GM12878 (cell line): Measurements from ENCODE around the gene HPSE2. TPM values are rescaled to one million over a fixed set of nuclear protein-coding genes. Genes with fewer than 3 reads are reported as not detected.

Source experiments
- ATAC-seq: fragments of 200-7000 bp; cut with Tn5 transposase; 3 replicates; pipeline ENCODE4 v1.9.1; 2020; ENCODE audit warnings: mild to moderate bottlenecking, moderate library complexity
- BruUV-seq: library from RNA; stranded (reverse); fragments of 400-500 nt; replicated peaks from 2 replicates; lab custom pipeline; 2021; lab: Mats Ljungman, UMichigan
- CTCF ChIA-PET: fragments of 300-600 bp; sonication (Branson Sonifier 250); formaldehyde crosslinking; extraction: SDS; loops from one replicate; lab custom pipeline; 2021; ENCODE audit warnings: inconsistent platforms; lab: Yijun Ruan, JAX
- POLR2A ChIA-PET: fragments of 350-600 bp; formaldehyde crosslinking; extraction: SDS; loops from one replicate; lab custom pipeline; 2021; ENCODE audit warnings: inconsistent platforms; lab: Charles Lee
- RAD21 ChIA-PET: fragments of 300-600 bp; sonication (Branson Sonifier 250); formaldehyde crosslinking; loops from one replicate; lab custom pipeline; 2023; ENCODE audit warnings: antibody characterized with exemption; ENCODE audit not compliant: unreplicated experiment; lab: Charles Lee
- SMC1A ChIA-PET: fragments of 300-600 bp; sonication (Branson Sonifier 250); formaldehyde crosslinking; loops from one replicate; lab custom pipeline; 2023; ENCODE audit not compliant: unreplicated experiment, uncharacterized antibody; lab: Charles Lee
- DNase-seq: peaks from one replicate; pipeline ENCODE4 v3.0.0-alpha.2; 2011; ENCODE audit warnings: low read depth, low spot score
- FAIRE-seq: peaks from 3 replicates; lab custom pipeline; 2011; peaks lifted over from hg19 to GRCh38; lab: Jason Lieb, UNC
- H2AFZ ChIP-seq: 2 replicates; pipeline ENCODE4 v1.6.0; 2011; ENCODE audit warnings: low read depth, low read length, control low read depth; ENCODE audit not compliant: control insufficient read depth
- H3K27ac ChIP-seq: 2 replicates; pipeline ENCODE4 v1.5.1; 2011; ENCODE audit warnings: control low read depth; ENCODE audit not compliant: control insufficient read depth, insufficient read depth
- H3K27me3 ChIP-seq, 2 experiments: replicated peaks in 1 of 2; 2 replicates each; pipeline versions ENCODE4 v1.6.0 to v1.6.1; 2011; ENCODE audit warnings: low read length in 1 of 2; ENCODE audit not compliant: control insufficient read depth in 2 of 2, insufficient read depth in 2 of 2
- H3K36me3 ChIP-seq, 2 experiments: 2 replicates each; pipeline ENCODE4 v1.5.1; 2011; ENCODE audit warnings: low read length in 1 of 2; ENCODE audit not compliant: control insufficient read depth in 2 of 2, insufficient read depth in 2 of 2
- H3K4me1 ChIP-seq: 2 replicates; pipeline ENCODE4 v1.6.1; 2011; ENCODE audit warnings: mild to moderate bottlenecking, low read length, moderate library complexity, mixed read lengths; ENCODE audit not compliant: control insufficient read depth, insufficient read depth
- H3K4me2 ChIP-seq: 2 replicates; pipeline ENCODE4 v1.6.0; 2011; ENCODE audit warnings: control low read depth; ENCODE audit not compliant: control insufficient read depth, insufficient read depth
- H3K4me3 ChIP-seq: fragments of 200-600 bp; sonication (generic); 2 replicates; pipeline ENCODE4 v1.5.1; 2016
- H3K79me2 ChIP-seq: 2 replicates; pipeline ENCODE4 v1.6.0; 2011; ENCODE audit warnings: low read length; ENCODE audit not compliant: control insufficient read depth, insufficient read depth
- H3K9ac ChIP-seq: 2 replicates; pipeline ENCODE4 v1.8.0; 2011; ENCODE audit warnings: low read length, control low read depth, mixed read lengths; ENCODE audit not compliant: control insufficient read depth, insufficient read depth
- H3K9me3 ChIP-seq: replicated peaks from 3 replicates; pipeline ENCODE4 v1.5.1; 2011; ENCODE audit warnings: mild to moderate bottlenecking, low read length; ENCODE audit not compliant: control insufficient read depth, insufficient read depth
- H4K20me1 ChIP-seq: 2 replicates; pipeline ENCODE4 v1.6.0; 2011; ENCODE audit not compliant: control insufficient read depth, insufficient read depth
- CBFB ChIP-seq: IDR thresholded peaks from 2 replicates; pipeline ENCODE4 v1.6.1; 2016; ENCODE audit warnings: antibody characterized with exemption, low read depth
- IKZF2 ChIP-seq, 2 experiments: fragments of 450-650 bp; IDR thresholded peaks; 2 replicates each; pipeline ENCODE4 v1.6.1; 2017; ENCODE audit warnings: mild to moderate bottlenecking in 2 of 2, moderate library complexity in 2 of 2
- POLR2A ChIP-seq: IDR thresholded peaks from 2 replicates; pipeline ENCODE4 v1.6.1; 2011; ENCODE audit warnings: low read depth, mild to moderate bottlenecking, low read length
- SMAD1 ChIP-seq: fragments of 450-650 bp; IDR thresholded peaks from 2 replicates; pipeline ENCODE4 v1.6.1; 2018; ENCODE audit warnings: mild to moderate bottlenecking, low read depth; ENCODE audit not compliant: partially characterized antibody
- SMAD5 ChIP-seq: IDR thresholded peaks from 2 replicates; pipeline ENCODE4 v1.6.1; 2016; ENCODE audit warnings: antibody characterized with exemption, low read depth
- ZNF687 ChIP-seq: fragments of 450-650 bp; IDR thresholded peaks from 2 replicates; pipeline ENCODE4 v1.6.1; 2017; ENCODE audit warnings: mild to moderate bottlenecking, moderate library complexity
- WGBS: methylation state at CpG from one replicate; pipeline ENCODE4 v1.1.6; 2016; ENCODE audit warnings: low lambda C conversion rate; ENCODE audit not compliant: insufficient replicate concordance, insufficient coverage; ENCODE audit errors: missing lambda C conversion rate; 5-methylcytosine and 5-hydroxymethylcytosine counted together
- in situ Hi-C: fragments of 300-500 bp; cut with MboI; formaldehyde crosslinking; loops from 9 replicates; pipeline ENCODE4 v1.14.3; 2018; ENCODE audit warnings: mixed read lengths
- intact Hi-C: fragments of 100-400 bp; cut with micrococcal nuclease; formaldehyde crosslinking; loops from one replicate; pipeline ENCODE4 v1.14.2; 2022; ENCODE audit not compliant: unreplicated experiment
- polyA plus RNA-seq, 11 experiments: library from polyadenylated mRNA; depleted of rRNA in 4 of 11; unstranded in 6 of 11; stranded (reverse) in 5 of 11; fragments of >200 nt; fragmentation: Nextera tagmentation in 4 of 11; fragmentation: Illumina TruSeq in 1 of 11; extraction: Ambion mirVana in 4 of 11; extraction: Trizol in 1 of 11; gene quantifications; 1 replicate in 1 of 11; 2 replicates in 10 of 11; pipeline versions ENCODE4 v1.2.1 to v1.2.3, GENCODE V29; 2011 to 2016; ENCODE audit warnings: inconsistent platforms in 2 of 11, missing spikeins in 2 of 11, low read depth in 1 of 11
- total RNA-seq, 4 experiments: library from RNA; depleted of rRNA in 3 of 4; stranded (reverse); fragments of >200 nt in 3 of 4; fragmentation: Illumina TruSeq in 1 of 4; extraction: Trizol in 1 of 4; gene quantifications; 2 replicates each; pipeline versions ENCODE4 v1.2.1 to v1.2.3, GENCODE V29; 2013 to 2021
- TF ChIP-seq, protein P1 (sequence below): fragments of 450-650 bp; IDR thresholded peaks from 2 replicates; pipeline ENCODE4 v1.6.1; 2017; ENCODE audit warnings: borderline replicate concordance
- TF ChIP-seq, protein P2 (sequence below): fragments of 450-650 bp; IDR thresholded peaks from 2 replicates; pipeline ENCODE4 v1.6.1; 2017; ENCODE audit warnings: antibody characterized with exemption, mild to moderate bottlenecking, moderate library complexity

The HPSE2 gene
- total and polyA plus RNA-seq, 10 of the 15 experiments (the other 5 are each of a cell fraction or from before 2014, with no cell fraction given), result 0.06 TPM; not detected in 9

GRCh38 chr10:98414932-98415730 lies 820.5 kb downstream of the HPSE2 start, which contains the start of gene PYROXD2:
Gene PYROXD2 (minus strand): TSS chr10:98415182. CDS start chr10:98415135, 47 bp downstream.
- ChIA-PET SMC1A (interaction anchor here (0.8 to 2.0 kb wide), 3 partner anchors 9 to 75 kb away, joined by 3 to 7 read pairs (median 4); no protein-coding TSS in a partner anchor), POLR2A (interaction anchor here (0.8 to 1.6 kb wide), 2 partner anchors 9 to 19 kb away, joined by 3 read pairs; no protein-coding TSS in a partner anchor), RAD21 (interaction anchor here (1.5 kb wide), 1 partner anchor 11 kb away, joined by 7 read pairs; no protein-coding TSS in a partner anchor), CTCF (interaction anchor here (1.0 kb wide), 1 partner anchor 11 kb away, joined by 3 read pairs; no protein-coding TSS in a partner anchor)
- Histone ChIP-seq H3K4me1 (peaks cover 18% of the 10 kb centered on the region), H3K9me3 (no peaks in the 10 kb centered on the region), H3K79me2 (no peaks in the 10 kb centered on the region), H3K27me3 (no peaks in the 10 kb centered on the region), H4K20me1 (no peaks in the 10 kb centered on the region), H3K36me3 (peaks cover 5 to 8% of the 10 kb centered on the region in 2 experiments; a peak in 2 of 4 replicates), H3K4me2 (peak within 1 kb of the TSS; percentile 53; the same call in 1 of the 2 replicates), H3K4me3 (peak within 1 kb of the TSS; percentile 22; the same call in 1 of the 2 replicates), H2AFZ (peak within 1 kb of the TSS; percentile 21; the same call in 1 of the 2 replicates), H3K9ac (no peak within 1 kb of the TSS), H3K27ac (peak within 1 kb of the TSS; percentile 27; the same call in 1 of the 2 replicates)
- BruUV-seq, result no TSS peak
- FAIRE-seq, result no peak
- in situ Hi-C loops, result no loop called here
- no peak for DNase-seq
- intact Hi-C loops, result no loop called here
- WGBS, result 83% methylated on average over 25 of the region's 25 CpGs
- ATAC-seq, result peak; percentile 91
- TF ChIP-seq, protein P1, sequence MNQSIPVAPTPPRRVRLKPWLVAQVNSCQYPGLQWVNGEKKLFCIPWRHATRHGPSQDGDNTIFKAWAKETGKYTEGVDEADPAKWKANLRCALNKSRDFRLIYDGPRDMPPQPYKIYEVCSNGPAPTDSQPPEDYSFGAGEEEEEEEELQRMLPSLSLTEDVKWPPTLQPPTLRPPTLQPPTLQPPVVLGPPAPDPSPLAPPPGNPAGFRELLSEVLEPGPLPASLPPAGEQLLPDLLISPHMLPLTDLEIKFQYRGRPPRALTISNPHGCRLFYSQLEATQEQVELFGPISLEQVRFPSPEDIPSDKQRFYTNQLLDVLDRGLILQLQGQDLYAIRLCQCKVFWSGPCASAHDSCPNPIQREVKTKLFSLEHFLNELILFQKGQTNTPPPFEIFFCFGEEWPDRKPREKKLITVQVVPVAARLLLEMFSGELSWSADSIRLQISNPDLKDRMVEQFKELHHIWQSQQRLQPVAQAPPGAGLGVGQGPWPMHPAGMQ, result no peak
- TF ChIP-seq POLR2A, result peak; percentile 76
- 0 out of 2 replicates have a peak, but pooled peaks have one; percentile 18 for TF ChIP-seq ZNF687
- TF ChIP-seq, protein P2, sequence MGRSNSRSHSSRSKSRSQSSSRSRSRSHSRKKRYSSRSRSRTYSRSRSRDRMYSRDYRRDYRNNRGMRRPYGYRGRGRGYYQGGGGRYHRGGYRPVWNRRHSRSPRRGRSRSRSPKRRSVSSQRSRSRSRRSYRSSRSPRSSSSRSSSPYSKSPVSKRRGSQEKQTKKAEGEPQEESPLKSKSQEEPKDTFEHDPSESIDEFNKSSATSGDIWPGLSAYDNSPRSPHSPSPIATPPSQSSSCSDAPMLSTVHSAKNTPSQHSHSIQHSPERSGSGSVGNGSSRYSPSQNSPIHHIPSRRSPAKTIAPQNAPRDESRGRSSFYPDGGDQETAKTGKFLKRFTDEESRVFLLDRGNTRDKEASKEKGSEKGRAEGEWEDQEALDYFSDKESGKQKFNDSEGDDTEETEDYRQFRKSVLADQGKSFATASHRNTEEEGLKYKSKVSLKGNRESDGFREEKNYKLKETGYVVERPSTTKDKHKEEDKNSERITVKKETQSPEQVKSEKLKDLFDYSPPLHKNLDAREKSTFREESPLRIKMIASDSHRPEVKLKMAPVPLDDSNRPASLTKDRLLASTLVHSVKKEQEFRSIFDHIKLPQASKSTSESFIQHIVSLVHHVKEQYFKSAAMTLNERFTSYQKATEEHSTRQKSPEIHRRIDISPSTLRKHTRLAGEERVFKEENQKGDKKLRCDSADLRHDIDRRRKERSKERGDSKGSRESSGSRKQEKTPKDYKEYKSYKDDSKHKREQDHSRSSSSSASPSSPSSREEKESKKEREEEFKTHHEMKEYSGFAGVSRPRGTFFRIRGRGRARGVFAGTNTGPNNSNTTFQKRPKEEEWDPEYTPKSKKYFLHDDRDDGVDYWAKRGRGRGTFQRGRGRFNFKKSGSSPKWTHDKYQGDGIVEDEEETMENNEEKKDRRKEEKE, result no peak
- peak; percentile 34 for TF ChIP-seq SMAD1
- 0 out of 2 replicates have a peak, but pooled peaks have one; percentile 37 for TF ChIP-seq CBFB
- no peak for TF ChIP-seq IKZF2 (IDR thresholded peaks at IDR 0.05)
- TF ChIP-seq SMAD5, result peak; percentile 54; the same call in 1 of the 2 replicates
